ENCODE data around the gene CHN2. TPM values are rescaled to one million over a fixed set of nuclear protein-coding genes. Genes with fewer than 3 reads are reported as not detected.

CHN2 gene
- total RNA-seq, 1 experiment from 2014 or later, result 2.1 TPM

DNA sequence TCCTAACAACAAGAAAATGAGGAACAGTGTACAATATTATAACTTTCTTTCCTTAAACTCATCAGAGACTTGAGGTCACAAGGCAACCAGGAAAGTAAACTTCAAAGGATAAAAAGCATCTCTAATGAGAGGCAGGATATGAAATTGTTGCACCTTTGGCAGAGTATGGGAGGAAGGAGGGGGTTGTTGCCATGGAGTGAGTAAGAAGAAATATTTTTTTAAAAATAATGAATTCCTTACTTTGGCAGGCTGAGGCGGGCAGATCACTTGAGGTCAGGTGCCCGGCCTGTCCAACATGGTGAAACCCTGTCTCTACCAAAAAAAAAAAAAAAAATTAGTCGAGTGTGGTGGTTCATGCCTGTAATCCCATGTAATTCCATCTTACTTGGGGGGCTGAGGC, 21.1 kb upstream of the CHN2 start:
- ChIA-PET POLR2A (no interaction called here), CTCF (interaction anchor here (0.6 to 1.8 kb wide), 2 partner anchors 16 to 165 kb away, joined by 3 to 6 read pairs; no protein-coding TSS in a partner anchor)

GRCh38 chr7:29177963-29178600, 16.5 kb upstream of the CHN2 start:
- Histone ChIP-seq H3K9me3 (ENCODE audit: control insufficient read depth in 1 of 2, insufficient read depth in 1 of 2, low read depth in 1 of 2, low read length in 2 of 2) (no peaks in the 10 kb centered on the region), H3K9me2 (ENCODE audit: insufficient read depth) (no peaks in the 10 kb centered on the region), H2AFZ (ENCODE audit: low read depth, low read length, poor library complexity, severe bottlenecking) (no peak overlapping the region), H4K20me1 (ENCODE audit: insufficient read depth) (no peaks in the 10 kb centered on the region), H3K4me2 (ENCODE audit: low read length) (no peak overlapping the region), H3K9ac (ENCODE audit: low read length) (no peak overlapping the region), H3K4me3 (replicated peaks in 1 of 2; ENCODE audit: low read depth in 1 of 2, low read length in 2 of 2) (no peak overlapping the region), H3K27ac (ENCODE audit: low read depth, low read length) (no peak overlapping the region), H3K4me1 (ENCODE audit: control insufficient read depth in 1 of 2, insufficient read depth in 2 of 2, low read length in 2 of 2) (no peaks in the 10 kb centered on the region), H3K79me2 (ENCODE audit: insufficient read depth, low read length) (no peaks in the 10 kb centered on the region), H3K27me3 (ENCODE audit: insufficient read depth, low read length) (no peaks in the 10 kb centered on the region), H3K36me3 (ENCODE audit: control insufficient read depth in 1 of 2, insufficient read depth in 2 of 2, low read length in 2 of 2) (no peaks in the 10 kb centered on the region)
- CTCF ChIA-PET, result interaction anchor here (3.0 kb wide), 1 partner anchor 12 kb away, joined by 14 read pairs; no protein-coding TSS in a partner anchor
- POLR2A ChIA-PET, result no interaction called here
- intact Hi-C loops (cut with micrococcal nuclease), result no loop called here
- RAD21 ChIA-PET (ENCODE audit: low non-redundant PET in 1 of 2, low total read pairs in 2 of 2, uncharacterized antibody in 2 of 2, unreplicated experiment in 2 of 2), result no interaction called here
- no peak for ATAC-seq
- no peak for DNase-seq (ENCODE audit: low read depth, low spot score)
- no TSS peak for BruUV-seq (replicated peaks)
- TF ChIP-seq EGR1 (IDR thresholded peaks at IDR 0.05; ENCODE audit: low read depth) (no peak), SP1 (IDR thresholded peaks at IDR 0.05; ENCODE audit: low read depth) (no peak), REST (IDR thresholded peaks at IDR 0.05; ENCODE audit: low read depth) (no peak), SRF (IDR thresholded peaks at IDR 0.05; ENCODE audit: low read depth) (no peak), EZH2 (IDR thresholded peaks at IDR 0.05) (no peak)
- TF ChIP-seq, protein P1, sequence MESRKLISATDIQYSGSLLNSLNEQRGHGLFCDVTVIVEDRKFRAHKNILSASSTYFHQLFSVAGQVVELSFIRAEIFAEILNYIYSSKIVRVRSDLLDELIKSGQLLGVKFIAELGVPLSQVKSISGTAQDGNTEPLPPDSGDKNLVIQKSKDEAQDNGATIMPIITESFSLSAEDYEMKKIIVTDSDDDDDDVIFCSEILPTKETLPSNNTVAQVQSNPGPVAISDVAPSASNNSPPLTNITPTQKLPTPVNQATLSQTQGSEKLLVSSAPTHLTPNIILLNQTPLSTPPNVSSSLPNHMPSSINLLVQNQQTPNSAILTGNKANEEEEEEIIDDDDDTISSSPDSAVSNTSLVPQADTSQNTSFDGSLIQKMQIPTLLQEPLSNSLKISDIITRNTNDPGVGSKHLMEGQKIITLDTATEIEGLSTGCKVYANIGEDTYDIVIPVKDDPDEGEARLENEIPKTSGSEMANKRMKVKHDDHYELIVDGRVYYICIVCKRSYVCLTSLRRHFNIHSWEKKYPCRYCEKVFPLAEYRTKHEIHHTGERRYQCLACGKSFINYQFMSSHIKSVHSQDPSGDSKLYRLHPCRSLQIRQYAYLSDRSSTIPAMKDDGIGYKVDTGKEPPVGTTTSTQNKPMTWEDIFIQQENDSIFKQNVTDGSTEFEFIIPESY (IDR thresholded peaks at IDR 0.05; ENCODE audit: extremely low read depth, insufficient replicate concordance, low read length), result no peak

More for the DNA sequence above, 21.1 kb upstream of the CHN2 start:
- Histone ChIP-seq H3K4me3 (replicated peaks in 1 of 2; ENCODE audit: low read depth in 1 of 2, low read length in 2 of 2) (no peak overlapping the region), H3K9me2 (ENCODE audit: insufficient read depth) (no peaks in the 10 kb centered on the region), H3K9ac (ENCODE audit: low read length) (no peak overlapping the region), H3K4me1 (ENCODE audit: control insufficient read depth in 1 of 2, insufficient read depth in 2 of 2, low read length in 2 of 2) (no peaks in the 10 kb centered on the region), H2AFZ (ENCODE audit: low read depth, low read length, poor library complexity, severe bottlenecking) (no peak overlapping the region), H3K9me3 (ENCODE audit: control insufficient read depth in 1 of 2, insufficient read depth in 1 of 2, low read depth in 1 of 2, low read length in 2 of 2) (no peaks in the 10 kb centered on the region), H3K79me2 (ENCODE audit: insufficient read depth, low read length) (no peaks in the 10 kb centered on the region), H3K36me3 (ENCODE audit: control insufficient read depth in 1 of 2, insufficient read depth in 2 of 2, low read length in 2 of 2) (no peaks in the 10 kb centered on the region), H3K27ac (ENCODE audit: low read depth, low read length) (no peak overlapping the region), H4K20me1 (ENCODE audit: insufficient read depth) (no peaks in the 10 kb centered on the region), H3K4me2 (ENCODE audit: low read length) (no peak overlapping the region), H3K27me3 (ENCODE audit: insufficient read depth, low read length) (no peaks in the 10 kb centered on the region)
- intact Hi-C loops (cut with micrococcal nuclease), result no loop called here
- DNase-seq (ENCODE audit: low read depth, low spot score) (no peak), ATAC-seq (no peak)
- no peak for TF ChIP-seq POLR2A (IDR thresholded peaks at IDR 0.05; ENCODE audit: borderline replicate concordance, extremely low read depth, insufficient read depth, insufficient read length)
- TF ChIP-seq SP1 (IDR thresholded peaks at IDR 0.05; ENCODE audit: low read depth), result no peak
- TF ChIP-seq CEBPB (IDR thresholded peaks at IDR 0.05; ENCODE audit: low read depth), result no peak
- TF ChIP-seq, protein P2, sequence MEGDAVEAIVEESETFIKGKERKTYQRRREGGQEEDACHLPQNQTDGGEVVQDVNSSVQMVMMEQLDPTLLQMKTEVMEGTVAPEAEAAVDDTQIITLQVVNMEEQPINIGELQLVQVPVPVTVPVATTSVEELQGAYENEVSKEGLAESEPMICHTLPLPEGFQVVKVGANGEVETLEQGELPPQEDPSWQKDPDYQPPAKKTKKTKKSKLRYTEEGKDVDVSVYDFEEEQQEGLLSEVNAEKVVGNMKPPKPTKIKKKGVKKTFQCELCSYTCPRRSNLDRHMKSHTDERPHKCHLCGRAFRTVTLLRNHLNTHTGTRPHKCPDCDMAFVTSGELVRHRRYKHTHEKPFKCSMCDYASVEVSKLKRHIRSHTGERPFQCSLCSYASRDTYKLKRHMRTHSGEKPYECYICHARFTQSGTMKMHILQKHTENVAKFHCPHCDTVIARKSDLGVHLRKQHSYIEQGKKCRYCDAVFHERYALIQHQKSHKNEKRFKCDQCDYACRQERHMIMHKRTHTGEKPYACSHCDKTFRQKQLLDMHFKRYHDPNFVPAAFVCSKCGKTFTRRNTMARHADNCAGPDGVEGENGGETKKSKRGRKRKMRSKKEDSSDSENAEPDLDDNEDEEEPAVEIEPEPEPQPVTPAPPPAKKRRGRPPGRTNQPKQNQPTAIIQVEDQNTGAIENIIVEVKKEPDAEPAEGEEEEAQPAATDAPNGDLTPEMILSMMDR (IDR thresholded peaks at IDR 0.05 in 2 of 3, conservative IDR thresholded peaks at IDR 0.05 in 1 of 3; ENCODE audit: borderline replicate concordance in 1 of 3, insufficient read depth in 1 of 3, low read depth in 2 of 3, low read length in 2 of 3), result no peak
- no peak for TF ChIP-seq SRF (IDR thresholded peaks at IDR 0.05; ENCODE audit: low read depth)
- TF ChIP-seq ELF1 (IDR thresholded peaks at IDR 0.05; ENCODE audit: borderline replicate concordance, low read depth), result no peak
- TF ChIP-seq FOSL1 (IDR thresholded peaks at IDR 0.05; ENCODE audit: low read depth), result no peak
- TF ChIP-seq YY1 (IDR thresholded peaks at IDR 0.05; ENCODE audit: extremely low read depth, insufficient replicate concordance, low read depth, low read length), result no peak
- RAD21 ChIA-PET (ENCODE audit: low non-redundant PET in 1 of 2, low total read pairs in 2 of 2, uncharacterized antibody in 2 of 2, unreplicated experiment in 2 of 2), result no interaction called here
- no TSS peak for BruUV-seq (replicated peaks)

All from HCT116 (cell line).